IMR-90 (cell line): ENCODE measurements around the gene BLVRB.

Experiments used
- CEBPB ChIP-seq: IDR thresholded peaks from 2 replicates; pipeline ENCODE4 v1.6.1; 2012; ENCODE audit warnings: low read depth, low read length, improper control_type of control experiment
- CTCF ChIP-seq: conservative IDR thresholded peaks from 2 replicates; pipeline ENCODE4 v1.5.1; 2012; ENCODE audit warnings: mild to moderate bottlenecking, low read depth, low read length, improper control_type of control experiment
- FOS ChIP-seq: fragments of 150-350 bp; IDR thresholded peaks from 2 replicates; pipeline ENCODE4 v1.6.1; 2016; ENCODE audit warnings: low read depth, low read length
- POLR2A ChIP-seq: IDR thresholded peaks from 2 replicates; pipeline ENCODE4 v1.6.1; 2012; ENCODE audit warnings: mild to moderate bottlenecking, low read depth, low read length
- RAD21 ChIP-seq: IDR thresholded peaks from 2 replicates; pipeline ENCODE4 v1.6.1; 2012; ENCODE audit warnings: low read length, improper control_type of control experiment
- SMC3 ChIP-seq: fragments of 150-350 bp; IDR thresholded peaks from 2 replicates; pipeline ENCODE4 v1.6.1; 2016; ENCODE audit warnings: low read depth, mild to moderate bottlenecking, antibody characterized with exemption, low read length, moderate library complexity

DNA sequence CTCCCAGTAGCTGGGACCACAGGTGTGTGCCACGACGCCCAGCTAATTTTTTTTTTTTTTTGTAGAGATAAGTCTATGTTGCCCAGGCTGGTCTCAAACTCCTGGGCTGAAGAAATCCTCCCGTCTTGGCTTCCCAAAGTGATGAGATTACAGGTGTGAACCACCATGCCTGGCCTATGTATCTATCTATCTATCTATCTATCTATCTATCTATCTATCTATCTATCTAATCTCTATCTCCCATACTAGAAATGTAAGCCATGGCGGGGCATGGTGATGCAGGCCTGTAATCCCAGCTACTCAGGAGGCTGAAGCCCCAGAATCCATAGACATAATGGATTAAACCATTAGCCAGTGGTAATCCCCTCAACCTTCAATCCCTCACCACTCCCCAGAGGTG is 14.9 kb downstream of the BLVRB start:
- no peak for TF ChIP-seq CTCF
- no peak for TF ChIP-seq POLR2A
- TF ChIP-seq RAD21: no peak
- no peak for TF ChIP-seq SMC3
- no peak for TF ChIP-seq CEBPB
- TF ChIP-seq FOS: no peak
